Measurements from ENCODE around the gene TBC1D16.
A peak's percentile ranks its signal among the peaks of the same experiment; 100 is the strongest.

The TBC1D16 gene

DNA sequence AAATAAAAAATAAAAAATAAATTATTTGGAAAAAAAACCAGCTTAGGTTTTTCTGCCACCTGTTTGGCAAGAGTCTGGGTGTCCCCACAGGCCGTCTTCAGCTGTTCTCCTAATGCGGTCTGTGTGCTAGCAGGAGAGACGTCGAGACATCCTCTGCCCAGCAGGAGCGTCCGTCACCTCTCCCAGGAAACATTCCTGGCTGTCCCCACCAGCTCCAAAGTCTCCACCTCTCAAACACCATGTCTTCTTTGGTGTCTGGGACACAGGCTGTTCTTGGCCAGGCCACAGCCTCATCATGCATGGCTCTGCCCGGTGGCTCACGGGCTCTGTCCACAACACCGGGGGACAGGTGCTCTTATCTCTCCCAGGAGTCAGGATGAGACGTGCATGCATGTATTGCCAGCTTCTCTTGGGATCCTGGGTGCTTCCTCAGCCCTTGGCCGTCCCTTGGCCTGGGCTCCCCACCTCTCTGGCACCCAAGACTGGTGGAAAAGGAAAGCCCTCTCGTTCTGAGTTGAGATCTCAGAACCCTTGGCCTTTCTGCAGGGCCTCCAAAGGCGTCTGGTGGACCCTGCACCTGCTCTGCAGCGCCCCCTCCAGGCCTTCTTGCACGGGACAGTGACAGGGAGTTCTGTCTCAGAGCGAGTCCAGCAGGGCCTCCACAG, 111.6 kb downstream of the TBC1D16 start:
- DNase-seq: peak; percentile 23 to 32

DNA sequence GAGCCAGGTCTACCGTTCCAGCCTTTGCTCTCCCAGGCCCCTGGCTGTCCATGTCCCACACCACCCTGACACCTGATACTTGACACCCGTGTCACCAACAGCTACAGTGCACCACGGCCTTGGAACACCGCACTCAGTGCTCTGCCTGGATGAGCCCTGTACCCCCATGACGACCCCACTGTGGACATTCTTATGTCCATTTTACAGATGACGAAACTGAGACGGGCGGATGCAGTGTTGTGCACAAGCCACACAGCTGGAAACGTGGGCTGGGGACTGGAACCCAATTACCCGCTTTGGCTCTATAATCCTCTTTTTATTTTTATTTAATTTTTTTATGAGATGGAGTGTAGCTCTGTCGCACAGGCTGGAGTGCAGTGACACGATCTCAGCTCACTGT, 112.9 kb downstream of the TBC1D16 start:
- no peak for DNase-seq

DNA sequence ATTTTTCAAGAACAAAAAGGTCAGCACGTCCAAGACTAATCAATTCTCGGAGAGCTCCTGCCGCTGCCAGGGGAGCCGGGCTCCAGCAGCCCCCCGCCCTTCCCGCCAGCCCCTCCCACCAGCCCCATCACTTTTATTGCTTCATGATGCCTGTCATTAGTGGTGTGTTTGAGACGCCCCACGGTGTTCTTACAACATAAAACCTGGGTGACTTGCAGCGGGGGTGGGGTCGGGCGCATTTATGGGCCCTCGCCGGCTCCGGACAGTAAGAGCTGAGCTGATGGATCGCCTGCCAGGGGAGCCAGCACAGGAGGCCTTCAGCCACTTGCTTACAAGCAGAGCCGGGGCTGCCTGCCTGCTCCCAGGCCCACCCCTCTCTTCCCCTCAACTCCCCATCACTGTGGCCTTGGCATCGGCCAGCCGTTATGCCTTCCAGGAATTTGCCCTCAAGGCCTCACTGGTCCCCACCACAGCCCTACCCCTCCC, 113.5 kb downstream of the TBC1D16 start:
- no peak for DNase-seq

DNA sequence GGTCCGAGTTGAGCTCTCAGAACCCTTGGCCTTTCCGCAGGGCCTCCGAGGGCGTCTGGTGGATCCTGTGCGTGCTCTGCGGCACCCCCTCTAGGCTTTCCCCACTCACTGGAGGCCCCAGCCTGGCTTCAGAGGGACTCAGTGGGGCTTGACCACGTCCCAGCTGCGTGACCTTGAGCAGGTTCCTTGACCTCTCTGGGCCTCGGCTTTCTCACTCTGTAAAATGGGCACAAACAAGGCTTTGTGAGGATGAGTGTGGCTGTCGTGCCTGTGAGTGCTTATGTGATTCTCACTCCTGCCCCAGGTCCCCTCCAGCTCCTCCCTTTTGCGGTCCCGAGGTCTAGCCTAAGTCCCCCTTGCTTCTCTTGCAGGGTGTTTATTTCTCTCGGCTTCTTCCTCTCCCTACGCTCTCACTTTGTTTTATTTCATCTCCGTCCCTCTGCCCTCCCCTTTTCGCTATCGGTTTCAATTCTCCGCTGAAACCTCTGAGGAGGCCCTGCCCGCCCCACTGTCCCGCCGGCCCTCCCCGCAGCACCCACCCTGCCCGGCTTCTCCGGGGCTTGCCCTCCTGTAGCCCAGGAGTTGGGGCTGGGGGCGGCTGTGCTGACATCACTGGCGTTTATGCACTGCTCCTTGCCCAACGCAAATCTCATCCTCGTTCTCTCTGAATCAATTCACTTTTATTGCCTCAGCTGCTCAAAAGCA, 114.1 kb downstream of the TBC1D16 start:
- DNase-seq: no peak

DNA sequence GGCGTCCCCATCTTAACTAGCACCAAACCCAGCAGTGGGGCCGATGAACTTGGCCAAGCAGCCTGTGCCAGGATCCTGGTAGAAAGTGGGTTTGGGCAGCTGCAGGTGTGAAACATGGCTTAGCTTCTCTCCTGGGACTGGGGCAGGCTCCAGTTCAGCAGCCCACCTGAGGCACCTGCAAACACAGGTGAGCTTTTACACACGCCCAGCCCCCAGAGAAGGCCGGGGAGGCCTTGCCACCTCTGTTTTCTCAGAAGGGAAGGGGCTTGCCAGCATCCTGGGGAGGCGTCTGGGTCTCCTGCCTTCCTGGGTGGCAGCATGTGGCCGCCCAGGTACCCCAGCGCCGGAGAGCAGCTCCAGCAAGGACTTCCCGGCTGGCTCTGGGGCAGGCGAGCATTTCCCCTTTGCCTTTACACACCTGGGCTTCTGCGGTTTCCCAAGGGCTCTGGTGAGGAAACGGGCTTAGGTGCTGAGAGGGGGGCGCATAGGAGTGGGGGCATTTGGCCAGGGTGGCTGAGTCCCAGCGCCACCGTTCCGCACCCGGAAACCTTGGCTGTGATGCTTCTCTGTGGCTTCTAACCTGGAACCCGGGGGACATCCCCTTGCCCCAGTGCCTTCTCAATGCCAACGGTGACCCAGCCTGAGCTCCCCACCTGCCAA, 114.8 kb downstream of the TBC1D16 start:
- no peak for DNase-seq

DNA sequence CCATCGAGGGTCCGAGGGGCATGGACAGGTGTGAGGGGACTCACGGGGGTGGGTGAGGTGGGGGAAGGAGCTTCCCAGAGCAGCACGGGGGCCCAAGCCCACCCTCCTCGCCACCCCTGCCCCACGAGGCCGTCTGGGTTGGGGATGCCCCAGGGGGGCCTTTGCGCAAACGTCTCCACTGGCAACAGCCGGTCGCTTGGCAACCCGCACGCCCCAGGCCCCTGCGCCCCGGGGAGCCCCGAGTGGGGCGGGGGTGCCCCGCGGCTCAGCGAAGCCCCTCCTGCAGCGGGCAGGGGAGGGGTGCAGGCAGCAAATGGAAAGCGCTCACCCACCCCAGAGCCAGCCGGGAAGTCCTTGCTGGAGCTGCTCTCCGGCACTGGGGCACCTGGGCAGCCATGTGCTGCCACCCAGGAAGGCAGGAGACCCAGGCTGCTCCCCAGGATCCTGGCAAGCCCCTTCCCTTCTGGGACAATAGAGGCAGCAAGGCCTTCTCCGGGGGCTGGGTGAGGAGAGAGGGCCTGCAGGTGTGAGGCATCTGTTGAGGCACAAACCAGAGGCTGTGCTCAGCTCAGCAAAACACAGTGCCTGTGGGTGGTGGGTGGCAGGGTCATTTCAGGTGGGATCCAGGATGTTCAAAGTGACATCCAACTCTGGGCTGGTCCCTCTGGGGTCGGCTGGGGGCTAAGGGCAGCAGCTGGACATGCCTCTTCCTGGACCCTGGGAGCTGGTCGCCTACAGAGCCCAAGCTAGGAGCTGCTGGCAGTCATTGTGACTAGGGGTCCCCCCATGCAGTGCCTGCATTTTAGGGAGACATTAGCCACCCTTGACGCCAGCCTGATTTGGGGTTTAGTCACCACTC, 115.6 kb downstream of the TBC1D16 start:
- DNase-seq: no peak

DNA sequence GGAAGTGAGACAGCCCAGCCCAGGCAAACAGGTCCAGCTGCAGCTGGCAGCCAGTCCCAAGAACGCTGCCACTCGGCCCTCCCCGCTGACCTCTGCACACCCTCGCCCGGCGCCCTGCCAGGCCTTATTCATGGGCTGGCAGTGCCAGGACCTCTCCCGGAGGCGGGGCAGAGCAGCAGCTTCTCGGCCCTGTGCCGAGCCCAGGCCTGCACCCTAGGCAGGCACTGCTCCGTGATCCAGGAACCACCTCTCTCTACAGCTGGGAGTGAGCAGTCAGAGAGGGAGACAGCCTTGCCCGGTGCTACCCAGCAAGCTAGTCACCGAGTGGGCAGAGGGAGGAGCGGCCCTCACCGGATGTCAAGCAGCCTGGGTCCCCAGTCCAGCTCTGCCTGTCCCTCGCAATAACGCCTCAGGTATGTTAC, 116.5 kb downstream of the TBC1D16 start:
- DNase-seq: no peak

DNA sequence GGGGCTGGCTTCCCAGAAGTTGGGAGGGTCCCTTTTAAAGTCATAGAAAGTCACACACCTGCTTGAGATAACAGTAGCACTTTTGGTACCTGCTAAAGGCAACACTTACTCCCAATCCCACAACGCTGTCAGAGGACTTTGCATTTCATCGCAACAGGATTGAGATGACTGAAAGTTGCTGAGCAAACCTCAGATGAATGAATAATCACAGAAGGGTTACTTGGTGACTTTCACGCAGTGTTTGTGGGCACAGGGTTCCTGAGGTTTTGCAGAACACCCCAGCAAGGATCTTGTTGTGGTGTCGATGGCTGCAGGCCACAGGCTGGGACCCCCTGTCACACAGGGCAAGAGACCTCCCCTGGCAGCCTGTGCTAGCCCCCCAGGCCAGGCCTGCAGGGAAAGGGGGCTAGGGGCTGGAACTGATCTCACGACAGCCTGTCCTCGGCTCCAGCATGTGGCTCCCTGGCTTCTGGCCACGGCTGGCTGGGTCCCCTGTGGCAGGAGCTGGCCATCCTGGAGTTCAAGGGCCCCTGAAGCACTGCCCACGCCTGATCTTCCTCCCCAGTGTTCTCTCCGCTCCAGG, 117.0 kb downstream of the TBC1D16 start:
- no peak for DNase-seq

DNA sequence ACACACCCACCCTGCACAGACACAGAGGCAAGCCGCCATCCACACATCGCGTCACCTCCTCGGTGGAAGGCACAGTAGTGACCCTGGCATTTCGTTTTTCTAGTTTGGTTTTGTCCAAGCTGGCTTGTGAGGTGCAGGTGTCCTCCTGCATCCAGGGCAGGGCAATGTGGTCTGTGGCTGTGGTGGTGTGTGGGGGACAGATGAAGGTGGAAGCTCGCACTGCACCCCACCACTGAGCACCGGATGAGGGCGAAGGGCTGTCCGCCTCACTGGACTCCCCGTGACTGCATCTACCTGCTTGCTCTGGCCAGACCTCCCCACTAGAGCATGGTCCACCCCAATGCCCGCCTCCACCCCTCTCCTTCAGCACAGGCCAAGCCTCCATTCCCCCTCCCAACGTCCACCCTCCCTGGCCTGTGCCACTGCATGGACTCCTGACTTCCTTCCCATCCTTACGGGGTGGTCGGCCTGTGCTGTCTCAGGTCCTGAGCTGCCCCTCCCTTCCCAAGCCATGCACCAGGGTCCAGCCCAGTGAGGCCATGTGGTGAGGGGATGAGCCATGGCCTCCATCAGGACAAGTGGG, 117.7 kb downstream of the TBC1D16 start:
- DNase-seq: no peak

DNA sequence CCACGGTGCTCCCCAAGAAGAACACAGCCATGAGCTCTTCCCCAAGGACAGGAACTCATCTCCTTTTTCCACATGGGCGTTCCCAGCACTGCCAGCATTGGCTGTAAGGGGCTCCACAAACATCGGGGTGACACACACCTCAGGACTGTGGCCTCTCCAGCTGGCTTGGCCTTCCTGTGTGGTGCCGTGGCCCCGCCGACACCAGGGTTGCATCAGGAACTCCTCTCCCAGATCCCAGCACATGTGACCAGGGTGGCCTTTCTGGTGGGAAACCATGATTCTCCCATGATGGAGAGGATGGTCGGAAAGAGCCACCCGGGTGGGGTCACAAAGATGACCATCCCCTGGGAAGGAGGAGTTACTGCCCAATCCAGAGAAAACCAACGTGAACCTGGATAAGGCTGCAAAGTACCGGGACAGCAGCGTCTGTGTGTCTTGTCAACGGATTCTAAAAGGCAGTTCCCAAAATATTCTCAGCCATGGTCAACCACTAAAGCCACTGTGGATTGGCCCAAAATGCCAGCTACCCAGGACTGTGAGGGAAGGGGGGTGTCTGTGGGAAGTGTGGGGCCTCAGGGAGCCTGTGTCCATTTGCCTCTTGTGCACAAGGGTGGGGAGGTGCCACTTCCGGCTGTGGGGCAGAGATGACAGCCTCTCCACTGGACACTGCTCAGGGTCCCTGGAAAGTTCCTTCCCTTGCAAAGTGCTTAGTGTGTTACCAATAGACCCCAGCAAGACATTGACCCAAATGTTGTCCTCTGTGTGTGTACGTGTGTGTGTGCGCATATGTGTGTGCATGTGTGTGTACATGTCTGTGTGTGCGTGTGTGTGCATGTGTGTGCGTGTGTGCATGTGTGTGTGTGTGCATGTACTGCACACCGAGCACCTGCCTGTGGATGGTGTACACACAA, 118.4 kb downstream of the TBC1D16 start:
- DNase-seq: no peak

DNA sequence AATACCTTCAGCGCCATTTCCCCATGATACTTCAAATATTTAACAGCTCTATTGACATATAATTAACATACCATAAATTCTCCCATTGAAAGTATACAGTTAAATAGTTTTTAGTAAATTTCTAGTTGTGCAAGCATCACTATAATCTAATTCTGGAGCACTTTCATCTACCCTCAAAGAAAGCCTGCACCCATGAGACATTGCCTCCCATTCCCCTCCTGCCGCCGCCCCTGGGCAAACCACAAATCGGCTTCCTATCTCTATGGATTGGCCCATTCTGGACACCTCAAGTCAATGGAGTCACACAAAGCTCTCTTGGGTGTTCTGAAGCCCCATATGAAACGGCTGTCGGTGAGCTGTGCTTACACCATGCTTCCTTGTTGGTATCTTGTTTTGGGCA, 119.2 kb downstream of the TBC1D16 start:
- DNase-seq: no peak

DNA sequence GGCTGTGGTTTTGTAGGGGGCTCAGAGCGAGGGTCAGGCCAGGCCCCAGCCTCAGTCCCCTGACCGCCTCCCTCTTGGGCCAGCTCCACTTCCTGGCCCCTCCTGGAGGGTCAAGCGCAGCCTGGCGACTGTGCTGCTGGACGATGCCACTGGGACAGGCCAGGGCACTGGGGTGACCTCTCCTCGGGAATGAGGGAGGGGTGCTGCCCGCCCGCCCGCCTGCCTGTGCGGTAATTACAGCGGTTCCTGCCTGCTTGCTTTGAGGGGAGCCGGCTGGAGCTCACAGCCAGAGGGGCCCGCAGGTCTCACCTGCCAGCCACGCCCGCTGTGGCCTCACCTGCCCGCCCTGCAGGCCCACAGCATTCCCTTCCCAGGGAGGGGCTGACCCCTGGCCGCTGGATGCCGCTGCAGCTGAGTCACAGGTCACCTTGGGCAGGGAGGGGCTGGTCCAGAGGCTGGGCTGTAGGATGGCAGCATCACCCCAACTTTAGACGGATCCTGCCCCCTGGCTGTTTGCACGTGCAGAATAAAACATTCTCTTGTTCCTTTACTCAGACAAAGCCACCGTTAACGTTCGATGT, 119.7 kb downstream of the TBC1D16 start:
- peak; percentile 32 to 42 for DNase-seq

DNA sequence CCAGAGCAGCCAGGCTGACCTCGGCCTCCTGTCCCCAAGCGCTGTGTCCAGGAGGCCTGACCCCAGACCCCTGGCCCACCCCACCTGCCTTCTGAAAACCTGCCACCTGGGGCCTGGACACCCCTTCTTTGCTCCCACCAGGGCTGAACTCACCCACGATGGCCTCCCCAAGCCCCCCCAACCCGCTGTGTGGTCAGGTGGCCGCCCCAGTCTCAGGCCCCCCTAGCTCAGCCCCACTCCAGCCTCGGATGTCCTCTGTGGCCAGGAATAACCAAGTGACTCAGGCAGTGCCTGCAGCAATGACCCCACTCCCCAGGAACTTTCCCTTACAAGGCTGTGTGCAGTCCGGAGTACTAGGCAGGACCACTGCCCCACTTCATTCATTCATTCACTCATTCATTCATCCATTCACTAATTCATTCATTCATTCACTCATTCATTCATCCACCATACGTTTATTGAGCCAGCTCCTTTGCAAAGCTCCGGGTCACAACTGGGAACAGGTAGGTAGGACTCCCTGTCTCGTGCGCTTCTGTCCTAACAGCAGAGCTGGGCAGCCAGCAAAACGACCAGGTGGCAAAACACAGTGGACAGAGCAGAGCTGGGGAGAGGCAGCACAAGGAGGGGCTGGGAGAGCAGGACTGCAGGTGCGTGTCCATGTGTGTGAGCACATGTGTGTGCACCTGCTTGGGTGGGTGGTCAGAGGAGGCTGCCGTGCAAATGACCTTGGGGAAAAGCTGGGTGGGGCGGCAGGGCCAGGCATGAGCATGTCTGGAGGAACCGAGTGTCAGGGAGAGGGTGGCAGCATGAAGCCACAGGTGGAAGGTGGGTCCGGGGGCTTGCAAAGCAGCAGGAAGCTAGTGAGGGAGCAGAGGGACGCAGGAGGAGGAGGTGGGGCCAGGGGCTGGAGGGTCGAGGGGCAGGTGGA, 120.6 kb downstream of the TBC1D16 start:
- DNase-seq: no peak

DNA sequence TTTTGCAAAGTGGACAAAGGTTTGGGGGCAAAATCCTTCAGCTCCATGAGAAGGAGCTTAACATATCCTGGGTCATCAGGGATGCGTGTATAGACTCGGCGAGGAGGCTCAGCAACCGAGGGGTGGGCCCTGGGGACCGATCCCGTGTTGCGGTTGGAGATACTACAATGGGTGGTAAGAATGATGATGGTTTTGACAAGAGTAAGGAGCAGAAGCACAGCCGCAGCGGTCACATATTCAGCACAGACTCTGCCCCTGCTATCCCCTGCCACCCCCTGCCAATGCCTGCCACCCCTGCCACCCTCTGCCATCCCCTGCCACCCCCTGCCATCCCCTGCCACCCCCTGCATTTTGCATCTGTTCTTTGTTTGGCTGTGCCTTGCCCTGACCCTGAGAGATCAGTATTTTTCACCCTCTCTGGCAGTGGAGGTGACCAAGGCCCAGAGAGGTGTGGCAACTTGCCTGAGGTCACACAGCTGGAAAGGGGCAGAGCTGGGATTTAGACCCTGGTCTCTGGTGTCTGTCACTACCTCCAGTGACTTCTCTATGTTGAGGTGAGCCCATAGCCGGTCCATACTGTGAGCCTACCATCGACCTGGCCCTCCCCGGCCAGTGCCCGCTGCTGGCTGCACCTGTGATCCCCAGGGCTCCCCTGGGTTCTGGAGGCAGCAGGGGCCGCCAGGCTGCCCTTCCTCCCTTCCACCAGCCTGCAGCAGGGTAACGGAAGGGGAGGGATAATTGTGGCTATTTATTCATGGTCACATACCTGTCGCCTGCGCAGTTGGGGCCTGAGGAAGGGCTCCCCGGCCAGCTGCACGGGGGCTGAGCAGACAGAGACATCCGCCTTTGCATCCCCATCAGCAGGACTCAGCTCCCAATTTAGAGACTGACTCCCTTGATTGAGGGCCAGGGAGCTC, 121.5 kb downstream of the TBC1D16 start:
- DNase-seq: no peak

DNA sequence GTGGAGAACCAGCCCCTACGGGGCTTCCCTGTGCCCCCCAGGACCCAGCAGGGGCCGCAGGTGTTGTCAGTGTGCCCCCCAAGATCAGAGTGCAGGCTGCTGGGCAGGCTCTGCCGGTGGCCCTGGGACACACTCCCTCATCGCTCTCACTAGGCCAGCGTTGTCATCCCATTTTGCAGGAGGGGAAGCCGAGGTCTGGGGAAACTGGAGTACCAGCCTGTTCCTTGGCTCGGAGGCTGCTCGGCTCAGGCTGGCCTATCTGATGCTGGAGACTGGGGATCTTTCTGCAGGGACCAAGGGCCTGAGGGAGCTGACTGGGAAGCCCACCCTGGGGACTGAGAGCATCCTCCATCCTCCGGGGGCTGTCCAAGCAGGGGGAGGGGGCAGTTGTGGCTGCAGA, 122.2 kb downstream of the TBC1D16 start:
- DNase-seq: no peak

DNA sequence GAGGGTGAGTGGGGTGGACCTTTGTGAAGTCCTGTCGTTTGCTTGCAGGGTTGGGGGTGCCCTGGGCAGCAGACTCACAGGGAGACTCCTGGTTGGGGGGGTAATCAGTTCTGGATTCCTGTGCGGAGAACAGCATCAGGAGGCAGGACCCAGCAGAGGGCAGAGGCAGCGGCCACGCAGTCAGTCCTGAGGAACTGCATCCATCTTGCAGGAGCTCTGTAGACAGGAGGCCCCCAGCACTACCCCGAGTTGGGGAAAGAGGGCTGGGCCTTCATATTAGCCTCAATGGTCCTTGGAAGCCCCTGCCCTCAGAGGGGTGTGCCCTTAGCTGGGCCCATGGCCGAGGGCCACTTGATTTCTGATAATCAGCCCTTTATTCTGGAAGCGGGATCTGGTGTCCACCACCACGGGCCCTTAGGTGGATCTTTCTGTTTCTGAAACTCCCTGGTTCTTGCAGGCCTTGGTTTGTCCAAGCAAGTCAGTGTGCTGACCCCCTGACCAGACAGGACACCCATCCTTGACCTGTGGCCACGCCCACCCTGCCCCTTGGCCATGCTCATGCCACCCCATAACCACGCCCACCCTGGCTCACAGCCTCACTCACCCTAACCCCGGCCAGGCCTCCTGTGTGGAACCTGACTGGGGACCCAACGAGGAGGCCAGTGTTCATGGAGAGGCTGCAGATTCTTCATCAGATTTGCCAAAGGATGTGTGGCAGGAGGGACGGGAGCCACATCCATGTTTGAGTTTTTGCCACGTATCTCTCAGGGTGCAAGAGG, 122.9 kb downstream of the TBC1D16 start:
- no peak for DNase-seq

Data from AML-193 (cell line).